AG08395 (cell line): Measurements from ENCODE around the gene PAQR8.

Experiments
- DNase-seq: peaks from one replicate; pipeline ENCODE4 v3.0.0; 2012; ENCODE audit warnings: mixed read lengths, low spot score

PAQR8 gene

GRCh38 chr6:52347818-52348217, 14.1 kb upstream of the PAQR8 start:
- no peak for DNase-seq

- no peak for DNase-seq
Measured at GRCh38 chr6:52351879-52352238, 10.1 kb upstream of the PAQR8 start.

- DNase-seq = peak; percentile 86
Measured at GRCh38 chr6:52352239-52353018, 9.5 kb upstream of the PAQR8 start.

DNA sequence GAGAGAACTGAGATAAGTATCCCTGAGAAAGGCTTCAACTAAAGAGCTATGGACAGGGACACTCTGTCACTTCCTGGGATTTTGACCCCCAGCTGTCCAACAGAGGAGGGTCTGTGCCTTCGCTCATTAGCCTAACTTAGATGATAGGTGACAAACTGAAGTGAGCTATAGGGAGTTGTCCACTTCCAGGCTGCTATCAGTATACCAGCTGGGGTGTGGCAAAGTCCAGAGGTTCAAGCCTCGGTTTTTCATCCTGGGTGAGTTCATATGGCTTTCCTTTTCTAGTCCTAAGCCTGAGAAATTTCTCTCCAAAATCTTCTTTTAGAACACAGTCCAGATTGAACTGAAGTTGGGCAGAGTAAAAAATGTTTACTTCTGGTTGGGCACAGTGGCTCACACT, 5.9 kb upstream of the PAQR8 start:
- no peak for DNase-seq

- no peak for DNase-seq
Measured at GRCh38 chr6:52359403-52359802, 2.5 kb upstream of the PAQR8 start.

GRCh38 chr6:52360028-52360427, 1.9 kb upstream of the PAQR8 start:
- no peak for DNase-seq

GRCh38 chr6:52360601-52361413, 1.1 kb upstream of the PAQR8 start:
- no peak for DNase-seq

DNA sequence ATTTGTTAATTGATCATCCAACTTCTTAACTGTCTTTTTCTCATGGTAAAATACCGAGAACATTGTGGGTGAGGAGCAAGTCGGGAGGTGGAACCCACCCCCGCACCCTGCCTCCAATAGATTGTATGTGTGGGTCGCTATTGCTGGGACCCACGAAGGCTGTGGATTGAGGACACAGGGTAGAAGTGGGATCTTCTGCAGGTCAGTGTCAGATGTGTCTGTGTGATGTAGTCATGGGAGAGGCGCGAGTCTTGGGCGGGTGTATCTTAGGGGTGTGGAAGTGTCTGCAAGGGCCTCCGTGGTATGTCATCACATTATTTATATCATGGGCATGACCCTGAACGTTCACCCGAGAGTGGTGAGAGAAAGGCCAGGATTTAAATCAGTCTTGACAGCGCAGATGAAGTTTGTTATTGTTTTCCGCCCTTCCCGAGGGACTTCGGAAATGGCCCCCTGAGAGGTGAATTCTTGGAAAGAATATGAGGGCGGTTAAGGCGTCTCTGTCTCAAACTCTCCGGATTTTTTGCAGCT, 472 bp upstream of the PAQR8 start:
- DNase-seq = peak; percentile 58

- peak; percentile 27 for DNase-seq
Measured at GRCh38 chr6:52362443-52363227, 684 bp downstream of the PAQR8 start.

- no peak for DNase-seq
Measured at GRCh38 chr6:52363228-52363867, 1.4 kb downstream of the PAQR8 start.

DNA sequence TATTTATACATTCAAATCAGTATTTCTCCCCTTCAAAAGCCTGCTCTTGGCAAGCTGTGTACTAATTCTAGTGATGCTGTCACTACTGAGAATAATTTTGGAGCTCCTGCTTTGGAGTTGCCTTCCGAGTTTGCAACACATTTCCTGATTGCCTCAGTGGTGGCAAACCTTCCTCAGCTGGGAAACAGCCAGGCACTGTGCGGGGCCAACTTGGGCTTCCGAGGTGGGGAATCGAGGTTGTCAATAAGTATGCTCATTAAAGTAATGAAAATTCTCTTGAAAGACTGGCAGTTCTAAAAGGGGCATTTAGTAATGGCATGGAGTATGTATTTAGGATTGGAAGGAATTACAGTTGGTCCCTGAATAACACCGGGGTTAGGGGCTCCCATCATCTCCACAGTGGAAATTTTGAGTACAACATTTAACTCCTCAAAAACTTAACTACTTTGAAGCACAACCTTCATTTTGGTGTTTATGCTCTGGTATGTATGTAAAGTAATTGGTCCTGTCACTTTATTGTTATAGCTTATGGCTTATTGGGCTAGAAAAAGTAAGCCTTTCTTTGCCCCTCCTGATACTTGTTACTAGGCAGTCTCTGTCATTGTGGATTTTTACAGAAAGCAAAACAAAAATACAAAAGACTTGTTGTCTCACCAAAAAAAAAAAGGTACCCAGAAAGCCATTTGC, 2.7 kb downstream of the PAQR8 start:
- DNase-seq = no peak

GRCh38 chr6:52365317-52365716, 3.4 kb downstream of the PAQR8 start:
- no peak for DNase-seq

DNA sequence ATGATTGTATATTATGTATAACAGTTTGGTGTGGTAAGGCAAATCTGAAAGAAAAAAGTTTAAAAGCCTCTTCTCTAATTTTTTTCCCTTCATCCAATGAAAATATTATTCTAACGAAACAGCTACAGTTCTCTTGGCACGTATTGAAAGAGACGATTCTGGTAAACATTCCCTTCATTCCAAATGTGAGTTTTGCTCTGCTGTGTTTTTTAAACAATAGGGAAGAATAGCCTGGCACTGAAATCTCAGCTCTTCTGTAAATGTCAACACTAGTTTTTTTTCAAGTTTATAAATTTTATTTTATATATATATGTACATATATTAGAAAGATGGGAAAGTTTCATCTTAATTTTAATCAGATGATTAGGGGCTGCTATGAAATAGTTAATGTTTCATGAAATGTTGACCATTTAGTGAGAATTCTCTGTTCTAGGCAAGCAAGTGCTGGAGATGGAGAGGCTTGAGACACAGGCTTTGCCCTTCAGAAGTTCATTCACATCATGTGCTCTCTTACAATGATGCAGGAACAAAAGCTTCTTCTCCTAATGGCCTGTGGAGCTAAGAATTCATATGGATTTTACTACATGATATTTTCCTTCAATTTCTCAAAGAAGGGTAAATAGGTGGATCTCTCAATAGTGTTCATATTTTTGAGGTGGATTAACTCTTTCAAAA, 4.1 kb downstream of the PAQR8 start:
- no peak for DNase-seq

DNA sequence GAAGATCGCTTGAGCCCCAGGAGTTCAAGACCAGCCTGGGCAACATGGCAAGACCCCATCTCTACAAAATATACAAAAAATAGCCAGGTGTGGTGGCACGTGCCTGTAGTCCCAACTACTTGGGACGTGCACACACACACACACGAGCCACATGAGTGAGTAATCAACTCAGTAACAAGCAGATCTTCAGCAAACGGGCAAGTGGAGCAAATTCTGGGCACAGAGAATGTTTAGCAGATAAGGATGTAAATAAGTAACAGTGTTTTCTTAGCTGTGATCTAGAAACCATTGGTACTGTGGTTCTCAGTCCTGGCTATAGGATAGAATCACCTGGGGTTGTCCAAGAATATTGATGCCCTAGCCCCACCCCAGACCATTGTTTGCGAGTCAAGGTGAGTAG, 6.1 kb downstream of the PAQR8 start:
- DNase-seq = no peak

GRCh38 chr6:52369234-52369633, 7.3 kb downstream of the PAQR8 start:
- DNase-seq = no peak

GRCh38 chr6:52371656-52372191, 9.8 kb downstream of the PAQR8 start:
- DNase-seq = no peak

DNA sequence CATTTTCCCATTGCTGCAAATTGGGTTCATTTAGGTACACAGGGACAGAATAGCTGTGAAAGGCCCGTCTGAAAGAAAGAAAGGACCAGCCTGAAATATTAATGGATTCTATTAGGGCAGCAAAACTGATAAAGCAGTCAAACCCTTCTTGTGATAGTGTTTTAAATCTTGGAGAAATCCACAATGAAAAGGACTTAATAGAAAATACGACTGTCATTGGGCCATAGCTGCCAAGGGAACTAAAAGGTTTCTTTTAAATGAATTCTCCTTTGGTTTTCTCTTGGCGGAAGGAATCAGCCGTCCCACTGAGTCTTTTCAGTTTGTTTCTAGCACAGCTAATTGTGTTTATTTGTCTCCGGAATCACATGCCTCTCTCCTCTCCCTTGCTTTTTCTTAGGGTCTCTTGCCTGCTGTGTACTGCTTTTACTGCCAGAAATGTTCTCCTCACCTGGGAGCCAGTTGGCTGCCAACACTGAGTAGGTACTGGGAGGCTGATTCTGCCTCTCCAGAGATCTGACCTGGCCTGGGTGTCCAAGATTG, 11.3 kb downstream of the PAQR8 start:
- DNase-seq = no peak

DNA sequence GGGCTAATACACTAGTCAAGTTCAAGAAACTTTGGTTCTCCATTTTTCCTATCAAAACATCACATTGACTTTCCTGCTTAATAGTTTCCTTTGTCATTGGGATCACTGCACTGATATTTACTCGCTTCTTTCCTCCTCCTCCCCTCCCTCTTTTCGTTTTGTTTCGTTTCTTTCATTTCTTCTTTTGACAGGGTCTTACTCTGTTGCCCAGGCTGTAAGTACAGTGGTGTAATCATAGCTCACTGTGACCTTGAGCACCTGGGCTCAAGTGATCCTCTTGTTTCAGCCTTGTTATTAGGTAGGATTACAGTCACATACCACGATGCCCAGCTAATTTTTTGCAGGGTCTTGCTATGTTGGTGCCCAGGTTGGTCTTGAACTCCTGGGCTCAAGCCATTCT, 12.3 kb downstream of the PAQR8 start:
- DNase-seq = no peak

DNA sequence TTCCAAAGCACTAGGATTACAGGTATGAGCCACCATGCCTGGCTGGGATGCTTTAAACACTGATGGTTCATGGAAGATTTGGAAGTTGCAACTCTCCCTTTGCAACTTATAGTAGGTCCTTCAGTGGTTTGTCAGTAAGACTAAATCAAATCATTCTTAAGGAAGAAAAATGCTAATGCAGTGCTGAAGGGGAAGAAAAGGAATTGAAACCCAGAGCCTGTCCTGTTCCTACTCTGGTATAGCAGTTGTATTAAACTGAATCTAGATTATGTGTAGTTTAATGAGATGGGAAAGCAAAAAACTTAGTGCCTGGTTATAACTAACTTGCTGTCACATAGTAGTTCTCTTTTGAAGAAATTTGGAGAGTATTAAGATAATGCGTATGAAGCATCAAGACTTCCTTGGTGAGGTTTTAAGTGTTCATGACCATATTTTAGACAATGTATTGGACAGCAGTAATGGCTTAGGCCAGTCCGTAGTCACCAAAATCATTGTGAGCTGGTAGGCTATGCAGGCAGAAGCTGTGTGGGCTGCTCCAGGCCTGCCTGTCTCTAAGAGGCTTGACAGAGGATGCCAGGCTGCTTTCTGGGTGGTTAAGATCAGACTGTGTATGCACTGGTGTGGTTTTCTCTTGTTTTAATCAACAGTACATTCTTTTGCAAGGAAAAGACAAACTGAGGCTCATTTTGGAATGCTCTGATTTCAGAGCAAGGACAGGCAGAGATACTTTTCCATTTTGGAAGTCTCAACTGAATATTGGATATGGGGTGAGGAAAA, 14.0 kb downstream of the PAQR8 start:
- no peak for DNase-seq
